ENCODE measurements around the gene NEK2. TPM values are rescaled to one million over a fixed set of nuclear protein-coding genes. Genes with fewer than 3 reads are reported as not detected.

NEK2 gene
- total RNA-seq, 4 donors from 2014 or later, result 2.4 to 11.8 (median 6.5) TPM

- no peak for DNase-seq
- Histone ChIP-seq H3K4me1 (peaks cover 0 to 23% (median 6%) of the 10 kb centered on the region in 3 donors), H3K4me3 (no peak overlapping the region), H3K36me3 (no peaks in the 10 kb centered on the region), H3K27ac (no peak overlapping the region), H3K9me3 (no peaks in the 10 kb centered on the region), H3K27me3 (no peaks in the 10 kb centered on the region)
- TF ChIP-seq, protein P1, sequence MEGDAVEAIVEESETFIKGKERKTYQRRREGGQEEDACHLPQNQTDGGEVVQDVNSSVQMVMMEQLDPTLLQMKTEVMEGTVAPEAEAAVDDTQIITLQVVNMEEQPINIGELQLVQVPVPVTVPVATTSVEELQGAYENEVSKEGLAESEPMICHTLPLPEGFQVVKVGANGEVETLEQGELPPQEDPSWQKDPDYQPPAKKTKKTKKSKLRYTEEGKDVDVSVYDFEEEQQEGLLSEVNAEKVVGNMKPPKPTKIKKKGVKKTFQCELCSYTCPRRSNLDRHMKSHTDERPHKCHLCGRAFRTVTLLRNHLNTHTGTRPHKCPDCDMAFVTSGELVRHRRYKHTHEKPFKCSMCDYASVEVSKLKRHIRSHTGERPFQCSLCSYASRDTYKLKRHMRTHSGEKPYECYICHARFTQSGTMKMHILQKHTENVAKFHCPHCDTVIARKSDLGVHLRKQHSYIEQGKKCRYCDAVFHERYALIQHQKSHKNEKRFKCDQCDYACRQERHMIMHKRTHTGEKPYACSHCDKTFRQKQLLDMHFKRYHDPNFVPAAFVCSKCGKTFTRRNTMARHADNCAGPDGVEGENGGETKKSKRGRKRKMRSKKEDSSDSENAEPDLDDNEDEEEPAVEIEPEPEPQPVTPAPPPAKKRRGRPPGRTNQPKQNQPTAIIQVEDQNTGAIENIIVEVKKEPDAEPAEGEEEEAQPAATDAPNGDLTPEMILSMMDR (IDR thresholded peaks at IDR 0.05), result no peak
- no peak for TF ChIP-seq POLR2A (IDR thresholded peaks at IDR 0.05)
- intact Hi-C loops (cut with DNase I), result no loop called here
- WGBS, 2 donors, result 67 to 92% methylated on average over 3 to 6 of the region's 8 CpGs
These were observed 56.1 kb downstream of the NEK2 start for GRCh38 chr1:211619033-211619996.

GRCh38 chr1:211616965-211617297 lies 58.5 kb downstream of the NEK2 start:
- intact Hi-C loops (cut with DNase I), result no loop called here
- Histone ChIP-seq H3K4me1 (peaks cover 10 to 38% (median 15%) of the 10 kb centered on the region in 3 donors), H3K27ac (peak overlapping the region in 3 of 4 donors; percentile 26 to 83 (median 64)), H3K4me3 (no peak overlapping the region), H3K9me3 (no peaks in the 10 kb centered on the region), H3K36me3 (no peaks in the 10 kb centered on the region), H3K27me3 (no peaks in the 10 kb centered on the region)
- TF ChIP-seq POLR2A (IDR thresholded peaks at IDR 0.05), result no peak
- TF ChIP-seq, protein P1 (IDR thresholded peaks at IDR 0.05), result no peak
- DNase-seq, result no peak
- 92 to 96% methylated on average over 4 of the region's 5 CpGs for WGBS, 2 donors

- WGBS, 2 donors, result 55 to 66% methylated on average over 6 to 8 of the region's 13 CpGs
These were observed 59.0 kb downstream of the NEK2 start for GRCh38 chr1:211616231-211616964.

DNA sequence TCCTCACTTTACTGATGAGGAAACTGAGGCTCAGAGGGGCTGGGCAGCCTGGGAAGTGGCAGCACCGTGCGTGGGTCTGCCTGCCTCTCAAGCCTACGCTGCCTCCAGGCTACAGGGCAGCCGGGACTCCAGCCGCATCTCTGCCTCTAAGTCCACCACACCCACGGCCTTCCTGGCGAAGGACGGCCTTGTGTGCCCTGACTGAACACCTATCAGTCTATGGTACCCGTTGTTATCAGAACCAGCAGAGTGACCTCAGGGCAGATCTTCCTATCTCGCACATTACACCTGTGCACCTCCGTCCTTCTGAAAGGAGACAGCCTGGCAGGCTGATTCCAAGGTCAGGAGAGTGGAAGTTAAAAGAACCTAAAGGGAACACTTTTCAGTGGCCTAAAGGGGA lies 60.8 kb downstream of the NEK2 start:
- intact Hi-C loops (cut with DNase I), result no loop called here
- Histone ChIP-seq H3K27ac (no peak overlapping the region), H3K4me3 (no peak overlapping the region), H3K27me3 (no peaks in the 10 kb centered on the region), H3K4me1 (peaks cover 15 to 48% (median 21%) of the 10 kb centered on the region in 3 donors), H3K36me3 (no peaks in the 10 kb centered on the region), H3K9me3 (no peaks in the 10 kb centered on the region)
- 72 to 97% methylated on average over 5 to 7 of the region's 11 CpGs for WGBS, 2 donors
- no peak for DNase-seq
- TF ChIP-seq POLR2A (IDR thresholded peaks at IDR 0.05), result no peak
- TF ChIP-seq, protein P1 (IDR thresholded peaks at IDR 0.05), result no peak

More at GRCh38 chr1:211616231-211616964, 59.0 kb downstream of the NEK2 start:
- Histone ChIP-seq H3K9me3 (no peaks in the 10 kb centered on the region), H3K27ac (peak overlapping the region in 3 of 4 donors; percentile 26 to 83 (median 64)), H3K4me1 (peaks cover 8 to 38% (median 15%) of the 10 kb centered on the region in 3 donors), H3K4me3 (no peak overlapping the region), H3K27me3 (no peaks in the 10 kb centered on the region), H3K36me3 (no peaks in the 10 kb centered on the region)
- no peak for DNase-seq
- TF ChIP-seq POLR2A (IDR thresholded peaks at IDR 0.05), result no peak
- TF ChIP-seq, protein P1 (IDR thresholded peaks at IDR 0.05), result no peak
- intact Hi-C loops (cut with DNase I), result no loop called here

GRCh38 chr1:211613951-211614350 lies 61.5 kb downstream of the NEK2 start:
- TF ChIP-seq POLR2A (IDR thresholded peaks at IDR 0.05), result no peak
- TF ChIP-seq, protein P1 (IDR thresholded peaks at IDR 0.05), result no peak
- Histone ChIP-seq H3K4me1 (peaks cover 15 to 54% (median 21%) of the 10 kb centered on the region in 3 donors), H3K36me3 (no peaks in the 10 kb centered on the region), H3K9me3 (no peaks in the 10 kb centered on the region), H3K27ac (peak overlapping the region in 2 of 4 donors; percentile 11 to 22), H3K4me3 (no peak overlapping the region), H3K27me3 (no peaks in the 10 kb centered on the region)
- DNase-seq, result no peak
- intact Hi-C loops (cut with DNase I), result no loop called here
- WGBS, 2 donors, result 45 to 62% methylated on average over 5 of the region's 5 CpGs
